GM23338 (cell line): ENCODE results near the gene FBXL17.

ENCODE experiments used
- CREB1 ChIP-seq: fragments of 250-450 bp; sonication (Bioruptor Pico); IDR thresholded peaks from 2 replicates; pipeline ENCODE4 v1.5.0; 2020; ENCODE audit warnings: low read depth, mild to moderate bottlenecking, moderate library complexity
- CTCF ChIP-seq, 2 experiments: fragments of 200-600 bp in 1 of 2; sonication (generic) in 1 of 2; conservative IDR thresholded peaks; 2 replicates each; pipeline versions ENCODE4 v1.5.1 to v1.6.1; 2016 to 2017; ENCODE audit warnings: antibody characterized with exemption in 2 of 2, low read depth in 2 of 2, mild to moderate bottlenecking in 2 of 2, moderate library complexity in 1 of 2
- EZH2 ChIP-seq: fragments of 200-600 bp; sonication (generic); IDR thresholded peaks from one replicate; pipeline ENCODE4 v1.8.0; 2017; ENCODE audit warnings: antibody characterized with exemption, mild to moderate bottlenecking, low read depth; ENCODE audit not compliant: unreplicated experiment
- EZH2phosphoT487 ChIP-seq: fragments of 200-600 bp; sonication (generic); IDR thresholded peaks from one replicate; pipeline ENCODE4 v1.8.1; 2018; ENCODE audit warnings: antibody characterized with exemption; ENCODE audit not compliant: unreplicated experiment
- JUNB ChIP-seq: IDR thresholded peaks from one replicate; pipeline ENCODE4 v1.6.1; 2016; ENCODE audit warnings: antibody characterized with exemption; ENCODE audit not compliant: unreplicated experiment
- POLR2AphosphoS5 ChIP-seq: IDR thresholded peaks from 2 replicates; pipeline ENCODE4 v1.6.1; 2016; ENCODE audit warnings: antibody characterized with exemption, low read depth
- STAT1 ChIP-seq: IDR thresholded peaks from one replicate; pipeline ENCODE4 v1.6.1; 2016; ENCODE audit warnings: antibody characterized with exemption; ENCODE audit not compliant: unreplicated experiment
- ZNF114 ChIP-seq: fragments of 250-450 bp; sonication (Bioruptor Pico); IDR thresholded peaks from 2 replicates; pipeline ENCODE4 v1.5.0; 2020; ENCODE audit warnings: mild to moderate bottlenecking, moderate library complexity
- ZNF331 ChIP-seq: fragments of 250-450 bp; sonication (Bioruptor Pico); IDR thresholded peaks from 2 replicates; pipeline ENCODE4 v1.5.0; 2020; ENCODE audit warnings: low read depth, mild to moderate bottlenecking, moderate library complexity
- TF ChIP-seq, protein P1 (sequence below): IDR thresholded peaks from one replicate; pipeline ENCODE4 v1.6.1; 2018; ENCODE audit warnings: antibody characterized with exemption; ENCODE audit not compliant: unreplicated experiment
- TF ChIP-seq, protein P2 (sequence below): IDR thresholded peaks from 2 replicates; pipeline ENCODE4 v1.6.1; 2016; ENCODE audit warnings: antibody characterized with exemption
- TF ChIP-seq, protein P3 (sequence below): fragments of 250-450 bp; sonication (Bioruptor Pico); IDR thresholded peaks from 2 replicates; pipeline ENCODE4 v1.5.0; 2020; ENCODE audit warnings: mild to moderate bottlenecking, moderate library complexity

- TF ChIP-seq CTCF (conservative IDR thresholded peaks at IDR 0.05; ENCODE audit: low read depth in 2 of 2) (no peak), JUNB (no peak), EZH2phosphoT487 (no peak), EZH2 (no peak), POLR2AphosphoS5 (no peak), CREB1 (CRISPR knock-in tag) (no peak), STAT1 (no peak), ZNF114 (no peak), ZNF331 (CRISPR knock-in tag) (no peak)
- TF ChIP-seq, protein P1, sequence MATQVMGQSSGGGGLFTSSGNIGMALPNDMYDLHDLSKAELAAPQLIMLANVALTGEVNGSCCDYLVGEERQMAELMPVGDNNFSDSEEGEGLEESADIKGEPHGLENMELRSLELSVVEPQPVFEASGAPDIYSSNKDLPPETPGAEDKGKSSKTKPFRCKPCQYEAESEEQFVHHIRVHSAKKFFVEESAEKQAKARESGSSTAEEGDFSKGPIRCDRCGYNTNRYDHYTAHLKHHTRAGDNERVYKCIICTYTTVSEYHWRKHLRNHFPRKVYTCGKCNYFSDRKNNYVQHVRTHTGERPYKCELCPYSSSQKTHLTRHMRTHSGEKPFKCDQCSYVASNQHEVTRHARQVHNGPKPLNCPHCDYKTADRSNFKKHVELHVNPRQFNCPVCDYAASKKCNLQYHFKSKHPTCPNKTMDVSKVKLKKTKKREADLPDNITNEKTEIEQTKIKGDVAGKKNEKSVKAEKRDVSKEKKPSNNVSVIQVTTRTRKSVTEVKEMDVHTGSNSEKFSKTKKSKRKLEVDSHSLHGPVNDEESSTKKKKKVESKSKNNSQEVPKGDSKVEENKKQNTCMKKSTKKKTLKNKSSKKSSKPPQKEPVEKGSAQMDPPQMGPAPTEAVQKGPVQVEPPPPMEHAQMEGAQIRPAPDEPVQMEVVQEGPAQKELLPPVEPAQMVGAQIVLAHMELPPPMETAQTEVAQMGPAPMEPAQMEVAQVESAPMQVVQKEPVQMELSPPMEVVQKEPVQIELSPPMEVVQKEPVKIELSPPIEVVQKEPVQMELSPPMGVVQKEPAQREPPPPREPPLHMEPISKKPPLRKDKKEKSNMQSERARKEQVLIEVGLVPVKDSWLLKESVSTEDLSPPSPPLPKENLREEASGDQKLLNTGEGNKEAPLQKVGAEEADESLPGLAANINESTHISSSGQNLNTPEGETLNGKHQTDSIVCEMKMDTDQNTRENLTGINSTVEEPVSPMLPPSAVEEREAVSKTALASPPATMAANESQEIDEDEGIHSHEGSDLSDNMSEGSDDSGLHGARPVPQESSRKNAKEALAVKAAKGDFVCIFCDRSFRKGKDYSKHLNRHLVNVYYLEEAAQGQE, result no peak
- TF ChIP-seq, protein P2, sequence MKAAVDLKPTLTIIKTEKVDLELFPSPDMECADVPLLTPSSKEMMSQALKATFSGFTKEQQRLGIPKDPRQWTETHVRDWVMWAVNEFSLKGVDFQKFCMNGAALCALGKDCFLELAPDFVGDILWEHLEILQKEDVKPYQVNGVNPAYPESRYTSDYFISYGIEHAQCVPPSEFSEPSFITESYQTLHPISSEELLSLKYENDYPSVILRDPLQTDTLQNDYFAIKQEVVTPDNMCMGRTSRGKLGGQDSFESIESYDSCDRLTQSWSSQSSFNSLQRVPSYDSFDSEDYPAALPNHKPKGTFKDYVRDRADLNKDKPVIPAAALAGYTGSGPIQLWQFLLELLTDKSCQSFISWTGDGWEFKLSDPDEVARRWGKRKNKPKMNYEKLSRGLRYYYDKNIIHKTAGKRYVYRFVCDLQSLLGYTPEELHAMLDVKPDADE, result no peak
- TF ChIP-seq, protein P3, sequence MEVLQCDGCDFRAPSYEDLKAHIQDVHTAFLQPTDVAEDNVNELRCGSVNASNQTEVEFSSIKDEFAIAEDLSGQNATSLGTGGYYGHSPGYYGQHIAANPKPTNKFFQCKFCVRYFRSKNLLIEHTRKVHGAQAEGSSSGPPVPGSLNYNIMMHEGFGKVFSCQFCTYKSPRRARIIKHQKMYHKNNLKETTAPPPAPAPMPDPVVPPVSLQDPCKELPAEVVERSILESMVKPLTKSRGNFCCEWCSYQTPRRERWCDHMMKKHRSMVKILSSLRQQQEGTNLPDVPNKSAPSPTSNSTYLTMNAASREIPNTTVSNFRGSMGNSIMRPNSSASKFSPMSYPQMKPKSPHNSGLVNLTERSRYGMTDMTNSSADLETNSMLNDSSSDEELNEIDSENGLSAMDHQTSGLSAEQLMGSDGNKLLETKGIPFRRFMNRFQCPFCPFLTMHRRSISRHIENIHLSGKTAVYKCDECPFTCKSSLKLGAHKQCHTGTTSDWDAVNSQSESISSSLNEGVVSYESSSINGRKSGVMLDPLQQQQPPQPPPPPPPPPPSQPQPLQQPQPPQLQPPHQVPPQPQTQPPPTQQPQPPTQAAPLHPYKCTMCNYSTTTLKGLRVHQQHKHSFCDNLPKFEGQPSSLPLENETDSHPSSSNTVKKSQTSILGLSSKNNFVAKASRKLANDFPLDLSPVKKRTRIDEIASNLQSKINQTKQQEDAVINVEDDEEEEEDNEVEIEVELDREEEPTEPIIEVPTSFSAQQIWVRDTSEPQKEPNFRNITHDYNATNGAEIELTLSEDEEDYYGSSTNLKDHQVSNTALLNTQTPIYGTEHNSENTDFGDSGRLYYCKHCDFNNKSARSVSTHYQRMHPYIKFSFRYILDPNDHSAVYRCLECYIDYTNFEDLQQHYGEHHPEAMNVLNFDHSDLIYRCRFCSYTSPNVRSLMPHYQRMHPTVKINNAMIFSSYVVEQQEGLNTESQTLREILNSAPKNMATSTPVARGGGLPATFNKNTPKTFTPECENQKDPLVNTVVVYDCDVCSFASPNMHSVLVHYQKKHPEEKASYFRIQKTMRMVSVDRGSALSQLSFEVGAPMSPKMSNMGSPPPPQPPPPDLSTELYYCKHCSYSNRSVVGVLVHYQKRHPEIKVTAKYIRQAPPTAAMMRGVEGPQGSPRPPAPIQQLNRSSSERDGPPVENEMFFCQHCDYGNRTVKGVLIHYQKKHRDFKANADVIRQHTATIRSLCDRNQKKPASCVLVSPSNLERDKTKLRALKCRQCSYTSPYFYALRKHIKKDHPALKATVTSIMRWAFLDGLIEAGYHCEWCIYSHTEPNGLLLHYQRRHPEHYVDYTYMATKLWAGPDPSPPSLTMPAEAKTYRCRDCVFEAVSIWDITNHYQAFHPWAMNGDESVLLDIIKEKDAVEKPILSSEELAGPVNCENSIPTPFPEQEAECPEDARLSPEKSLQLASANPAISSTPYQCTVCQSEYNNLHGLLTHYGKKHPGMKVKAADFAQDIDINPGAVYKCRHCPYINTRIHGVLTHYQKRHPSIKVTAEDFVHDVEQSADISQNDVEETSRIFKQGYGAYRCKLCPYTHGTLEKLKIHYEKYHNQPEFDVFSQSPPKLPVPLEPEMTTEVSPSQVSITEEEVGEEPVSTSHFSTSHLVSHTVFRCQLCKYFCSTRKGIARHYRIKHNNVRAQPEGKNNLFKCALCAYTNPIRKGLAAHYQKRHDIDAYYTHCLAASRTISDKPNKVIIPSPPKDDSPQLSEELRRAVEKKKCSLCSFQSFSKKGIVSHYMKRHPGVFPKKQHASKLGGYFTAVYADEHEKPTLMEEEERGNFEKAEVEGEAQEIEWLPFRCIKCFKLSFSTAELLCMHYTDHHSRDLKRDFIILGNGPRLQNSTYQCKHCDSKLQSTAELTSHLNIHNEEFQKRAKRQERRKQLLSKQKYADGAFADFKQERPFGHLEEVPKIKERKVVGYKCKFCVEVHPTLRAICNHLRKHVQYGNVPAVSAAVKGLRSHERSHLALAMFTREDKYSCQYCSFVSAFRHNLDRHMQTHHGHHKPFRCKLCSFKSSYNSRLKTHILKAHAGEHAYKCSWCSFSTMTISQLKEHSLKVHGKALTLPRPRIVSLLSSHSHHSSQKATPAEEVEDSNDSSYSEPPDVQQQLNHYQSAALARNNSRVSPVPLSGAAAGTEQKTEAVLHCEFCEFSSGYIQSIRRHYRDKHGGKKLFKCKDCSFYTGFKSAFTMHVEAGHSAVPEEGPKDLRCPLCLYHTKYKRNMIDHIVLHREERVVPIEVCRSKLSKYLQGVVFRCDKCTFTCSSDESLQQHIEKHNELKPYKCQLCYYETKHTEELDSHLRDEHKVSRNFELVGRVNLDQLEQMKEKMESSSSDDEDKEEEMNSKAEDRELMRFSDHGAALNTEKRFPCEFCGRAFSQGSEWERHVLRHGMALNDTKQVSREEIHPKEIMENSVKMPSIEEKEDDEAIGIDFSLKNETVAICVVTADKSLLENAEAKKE, result no peak
Measured at GRCh38 chr5:107840161-107840560, 541.7 kb downstream of the FBXL17 start.
